Limb (tissue), 2 donors: Measurements from ENCODE around the gene NUDT2.
"Not testable (repeated sequence)": the region's sequence is repeated elsewhere in the genome, so short reads cannot be mapped to it uniquely, and the experiment has no call there.

Experiments
- DNase-seq, 2 donors: peaks; one replicate each; pipeline ENCODE4 v3.0.0-alpha.2; 2016; ENCODE audit errors: extremely low spot score in 2 of 2

The NUDT2 gene

DNA sequence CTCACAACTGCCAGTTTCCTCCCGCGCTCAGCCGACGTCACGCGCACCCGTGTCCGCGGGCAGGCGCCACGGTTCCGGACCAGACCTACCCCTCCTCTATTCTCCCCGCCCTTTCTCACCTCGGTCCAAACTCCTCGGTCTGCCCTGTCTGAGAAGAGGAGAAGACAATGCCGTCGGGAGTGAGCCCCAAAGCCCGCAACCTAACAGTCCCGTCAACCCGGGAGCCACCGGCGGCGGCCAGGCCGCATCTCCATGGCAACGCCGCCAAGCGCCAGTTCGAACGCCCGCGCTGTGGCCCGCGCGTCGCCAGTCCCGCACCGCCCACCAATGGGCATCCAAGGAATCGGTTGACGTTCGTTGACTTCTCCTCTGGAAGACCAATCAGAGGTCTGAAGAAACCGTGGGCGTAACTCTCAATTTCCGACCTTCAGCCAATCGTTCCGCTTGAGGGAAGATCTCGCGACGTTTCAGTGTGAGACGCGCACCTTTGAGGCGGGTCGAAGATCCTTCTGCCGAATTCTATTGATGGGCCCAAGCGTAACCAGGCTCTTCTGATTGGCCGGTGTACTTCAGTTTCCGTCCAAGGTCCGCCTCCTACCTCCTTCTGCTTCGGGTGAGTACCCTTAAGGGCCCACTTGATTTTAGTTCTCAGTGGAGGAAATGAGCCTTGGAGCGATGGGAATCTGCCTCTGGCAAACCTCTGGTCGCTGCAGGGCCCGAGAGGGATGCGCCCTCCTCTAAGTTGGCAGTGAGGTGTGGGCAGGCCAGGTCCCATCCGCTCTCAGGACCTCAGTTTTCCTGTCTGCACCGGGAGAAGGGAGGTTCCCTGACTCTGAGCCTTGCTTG is at the start of gene NUDT2, which contains the start of gene KIF24:
Gene NUDT2 (plus strand): TSS at position 583 of the 846 bp plus-strand sequence. CDS start 9,471 bp downstream, outside the sequence.
Gene KIF24 (minus strand): TSS at position 282 of the 846 bp plus-strand sequence. CDS start 17,922 bp downstream, outside the sequence.
- peak; percentile 95 to 100 for DNase-seq

DNA sequence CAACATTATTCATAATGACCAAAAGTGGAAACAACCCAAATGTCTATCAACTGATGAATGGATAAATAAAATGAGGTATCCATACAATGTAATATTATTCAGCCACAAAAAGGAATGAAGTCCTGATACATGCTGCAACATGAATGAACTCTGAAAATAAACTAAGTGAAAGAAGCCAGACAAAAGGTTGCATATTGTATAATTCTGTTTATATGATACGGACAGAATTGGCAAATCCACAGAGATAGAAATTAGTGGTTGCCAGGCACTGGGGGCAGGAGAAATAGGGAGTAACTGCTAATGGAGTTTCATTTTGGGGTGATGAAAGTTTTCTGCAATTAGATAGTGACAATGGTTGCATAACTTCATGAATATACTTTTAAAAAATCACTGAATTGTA is 47.3 kb upstream of the NUDT2 start:
- no peak for DNase-seq

DNA sequence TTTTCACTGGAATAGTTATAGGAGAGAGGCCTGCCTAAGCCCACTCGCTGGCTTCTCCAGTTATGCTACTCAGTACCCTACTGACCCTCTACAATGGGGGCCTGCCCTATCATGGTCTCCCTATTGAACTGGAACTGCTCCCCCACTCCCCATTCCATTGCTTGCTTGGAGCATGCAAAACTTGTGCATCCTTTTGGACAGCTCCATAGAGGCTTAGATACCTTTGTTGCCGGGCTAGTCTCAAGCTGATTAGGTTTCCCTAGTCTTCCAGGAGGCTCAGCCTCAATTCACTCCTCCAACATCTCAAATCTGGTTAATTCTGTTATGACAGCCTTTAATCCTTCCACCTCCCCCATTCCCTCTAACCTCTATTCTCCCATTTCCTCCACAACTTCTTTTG is 40.2 kb upstream of the NUDT2 start:
- DNase-seq: no peak

DNA sequence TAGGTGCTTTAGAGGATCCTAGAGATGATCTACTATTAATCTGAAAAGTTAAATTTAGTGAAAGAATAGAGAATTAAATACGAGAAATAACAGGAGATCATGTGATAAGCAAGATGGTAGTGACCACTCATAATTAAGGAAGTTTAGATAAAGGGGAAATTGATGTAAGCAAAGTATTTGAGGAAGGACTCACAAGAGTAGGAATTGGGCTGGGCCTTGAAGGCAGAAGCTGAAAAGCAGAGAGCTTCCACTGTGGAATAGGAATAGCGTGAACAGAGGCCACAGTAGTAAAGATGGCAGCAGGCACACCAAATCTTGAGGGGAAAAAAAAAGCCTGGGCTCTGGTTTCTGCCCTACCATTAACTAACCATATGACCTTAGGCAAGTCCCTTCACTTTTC is 38.3 kb upstream of the NUDT2 start:
- no peak for DNase-seq

DNA sequence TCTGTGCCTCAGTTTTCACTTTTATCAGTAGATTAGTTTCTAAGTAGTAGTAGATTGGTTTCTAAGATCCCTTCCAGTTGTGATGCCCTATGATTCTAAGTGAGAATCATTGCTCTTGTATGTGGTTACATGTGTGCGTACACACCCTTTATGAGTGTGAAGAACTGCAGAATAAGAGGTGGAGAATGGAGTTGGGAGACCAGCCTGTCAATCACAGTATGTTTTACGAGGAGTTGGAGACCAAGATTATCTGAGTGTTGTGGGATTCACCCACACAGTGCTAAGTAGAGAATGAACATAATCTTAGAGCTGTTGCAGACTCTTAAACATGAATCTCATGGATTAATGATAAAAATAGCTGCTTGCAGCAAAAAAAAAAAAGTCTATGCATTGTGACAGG is 37.9 kb upstream of the NUDT2 start:
- DNase-seq: no peak

DNA sequence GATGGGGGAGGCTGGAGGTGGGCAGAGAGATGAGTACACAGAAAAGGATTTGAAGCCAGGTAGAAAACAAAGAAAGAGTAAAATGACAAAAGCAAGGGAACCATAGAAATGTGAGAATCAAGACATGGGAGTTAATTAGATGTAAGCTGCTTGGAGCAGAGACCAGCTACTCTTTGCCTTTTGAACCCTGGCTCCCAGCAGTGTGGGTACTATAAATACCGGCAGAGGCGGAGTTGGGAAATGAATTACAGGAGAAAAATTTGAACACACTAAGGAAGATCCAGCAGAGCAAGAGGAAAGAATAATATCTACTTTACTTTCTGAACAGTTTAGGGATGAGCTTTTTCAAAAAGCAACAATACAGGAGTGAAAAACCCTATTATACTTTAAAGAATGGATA is 36.8 kb upstream of the NUDT2 start:
- DNase-seq: no peak

DNA sequence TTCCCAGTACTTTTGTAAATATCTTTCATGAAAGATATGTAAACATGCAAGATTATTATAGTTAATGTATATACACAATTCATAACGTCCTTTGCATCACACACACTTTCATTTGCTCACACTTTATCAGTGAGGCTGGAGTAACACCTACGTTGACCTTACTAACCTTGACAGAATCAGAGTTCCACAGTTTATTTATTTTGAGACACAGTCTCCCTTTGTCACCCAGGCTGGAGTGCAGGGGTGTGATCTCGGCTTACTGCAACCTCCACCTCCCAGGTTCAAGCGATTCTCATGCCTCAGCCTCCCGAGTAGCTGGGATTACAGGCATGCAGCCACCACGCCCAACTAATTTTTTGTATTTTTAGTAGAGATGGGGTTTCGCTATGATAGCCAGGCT is 28.3 kb upstream of the NUDT2 start:
- DNase-seq: not testable (repeated sequence)

DNA sequence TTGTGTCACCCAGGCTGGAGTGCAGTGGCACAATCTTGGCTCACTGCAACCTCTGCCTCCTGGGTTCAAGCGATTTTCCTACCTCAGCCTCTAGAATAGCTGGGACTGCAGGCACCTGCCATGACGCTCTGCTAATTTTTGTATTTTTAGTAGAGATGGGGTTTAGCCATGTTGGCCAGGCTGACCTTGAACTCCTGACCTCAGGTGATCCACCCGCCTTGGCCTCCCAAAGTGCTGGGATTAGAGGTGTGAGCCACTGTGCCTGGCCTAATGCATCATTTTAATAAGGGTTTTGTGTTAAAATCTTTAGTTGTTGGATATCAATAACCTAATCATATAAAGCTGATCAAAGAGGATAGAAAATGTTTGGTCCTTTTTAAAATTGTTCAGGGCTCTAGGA is 21.1 kb upstream of the NUDT2 start:
- not testable (repeated sequence) for DNase-seq

DNA sequence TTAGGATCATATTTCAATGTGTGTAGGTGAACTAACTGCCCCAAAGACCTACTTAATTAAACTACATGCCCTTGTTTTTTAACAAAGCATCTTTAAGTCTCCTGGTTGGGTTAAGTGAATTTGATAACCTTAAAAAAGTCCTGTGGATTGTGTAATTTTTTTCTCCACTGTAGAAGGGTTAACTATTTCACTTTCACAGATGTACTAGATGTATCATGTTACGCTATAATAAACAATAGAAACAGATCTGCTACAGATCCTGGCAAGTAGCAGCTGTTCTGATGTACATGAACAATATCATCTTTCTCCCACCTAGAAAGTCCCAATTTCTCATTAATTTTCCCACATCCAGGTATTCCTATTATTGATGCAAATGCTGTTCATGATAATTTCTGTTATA is 19.2 kb upstream of the NUDT2 start:
- DNase-seq: no peak

DNA sequence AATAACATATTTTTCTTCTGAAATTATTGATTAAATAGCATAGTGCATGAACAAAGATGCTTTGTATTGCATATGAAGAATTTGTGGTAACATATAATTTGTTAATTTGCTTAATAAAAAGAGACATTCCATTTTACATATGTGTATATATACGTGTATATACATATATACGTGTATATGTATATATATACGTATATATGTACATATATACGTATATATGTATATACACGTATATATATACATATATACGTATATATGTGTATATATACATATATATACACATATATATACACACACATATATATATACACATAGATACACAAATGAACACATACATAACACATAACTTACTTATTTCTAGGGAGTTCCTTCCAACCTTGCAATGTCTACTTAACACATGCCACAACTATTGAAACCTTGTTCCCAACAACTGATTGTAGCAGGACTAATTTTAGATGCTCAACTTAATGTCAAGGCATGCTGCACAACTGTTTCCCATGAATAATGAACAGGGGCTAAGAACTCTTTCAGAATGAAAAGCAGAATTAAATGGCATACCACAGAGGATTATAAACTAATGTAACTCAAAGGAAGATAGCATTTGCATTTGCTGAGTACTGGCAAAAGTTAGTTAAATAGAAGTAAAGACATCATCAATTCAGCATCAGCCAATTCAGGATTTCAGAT is 17.7 kb upstream of the NUDT2 start:
- no peak for DNase-seq

DNA sequence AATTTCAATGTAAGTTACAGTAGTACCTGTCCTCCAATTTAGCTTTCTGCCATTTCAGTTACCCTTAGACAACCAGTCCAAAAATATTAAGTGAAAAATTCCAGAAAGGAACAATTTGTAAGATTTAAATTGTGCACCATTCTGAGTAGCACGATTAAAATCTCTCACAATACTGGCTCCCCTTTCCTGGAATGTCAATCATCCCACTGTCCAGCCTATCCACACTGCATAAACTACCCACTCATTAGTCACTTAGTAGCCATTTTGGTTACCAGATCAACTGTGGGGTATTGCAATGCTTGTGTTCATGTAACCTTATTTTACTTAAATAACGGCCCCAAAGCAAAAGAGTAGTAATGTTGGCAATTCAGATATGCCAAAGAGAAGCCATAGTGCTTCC is 11.9 kb upstream of the NUDT2 start:
- no peak for DNase-seq

DNA sequence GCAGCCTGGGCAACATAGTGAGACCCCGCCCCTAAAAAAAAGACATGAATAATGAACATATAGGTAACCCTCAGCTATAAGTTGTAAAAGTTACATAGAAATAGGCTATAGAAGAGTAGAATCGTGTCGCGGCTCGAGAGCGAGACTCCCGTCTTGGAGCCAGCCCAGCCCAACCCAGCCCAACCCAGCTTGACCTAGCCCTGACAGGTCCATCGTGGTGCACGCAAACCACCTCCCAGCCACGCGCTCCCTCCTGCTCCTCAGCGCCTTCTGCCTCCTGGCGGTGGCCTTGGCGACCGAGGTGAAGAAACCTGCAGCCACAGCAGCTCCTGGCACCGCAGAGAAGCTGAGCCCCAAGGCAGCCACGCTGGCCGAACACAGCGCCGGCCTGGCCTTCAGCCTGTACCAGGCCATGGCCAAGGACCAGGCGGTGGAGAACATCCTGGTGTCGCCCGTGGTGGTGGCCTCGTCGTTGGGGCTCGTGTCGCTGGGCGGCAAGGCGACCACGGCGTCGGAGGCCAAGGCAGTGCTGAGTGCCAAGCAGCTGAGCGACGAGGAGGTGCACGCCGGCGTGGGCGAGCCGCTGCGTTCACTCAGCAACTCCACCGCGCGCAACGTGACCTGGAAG is 11.1 kb upstream of the NUDT2 start:
- no peak for DNase-seq

DNA sequence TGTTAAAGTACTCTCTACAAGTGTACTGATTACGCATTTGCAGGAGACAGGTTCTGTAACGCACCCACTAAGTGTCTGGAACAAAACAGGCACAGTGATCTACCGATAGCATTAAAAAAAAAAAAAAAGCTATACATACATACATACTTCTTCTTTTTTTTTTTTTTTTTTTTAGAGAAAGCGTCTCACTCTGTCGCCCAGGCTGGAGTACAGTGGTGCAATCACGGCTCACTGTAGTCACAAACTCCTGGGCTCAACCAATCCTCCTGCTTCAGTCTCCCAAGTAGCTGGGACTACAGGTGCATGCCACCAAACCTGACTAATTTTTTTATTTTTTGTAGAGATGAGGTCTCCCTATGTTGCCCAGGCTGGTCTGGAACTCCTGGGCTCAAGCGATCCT is 7.9 kb upstream of the NUDT2 start:
- no peak for DNase-seq

DNA sequence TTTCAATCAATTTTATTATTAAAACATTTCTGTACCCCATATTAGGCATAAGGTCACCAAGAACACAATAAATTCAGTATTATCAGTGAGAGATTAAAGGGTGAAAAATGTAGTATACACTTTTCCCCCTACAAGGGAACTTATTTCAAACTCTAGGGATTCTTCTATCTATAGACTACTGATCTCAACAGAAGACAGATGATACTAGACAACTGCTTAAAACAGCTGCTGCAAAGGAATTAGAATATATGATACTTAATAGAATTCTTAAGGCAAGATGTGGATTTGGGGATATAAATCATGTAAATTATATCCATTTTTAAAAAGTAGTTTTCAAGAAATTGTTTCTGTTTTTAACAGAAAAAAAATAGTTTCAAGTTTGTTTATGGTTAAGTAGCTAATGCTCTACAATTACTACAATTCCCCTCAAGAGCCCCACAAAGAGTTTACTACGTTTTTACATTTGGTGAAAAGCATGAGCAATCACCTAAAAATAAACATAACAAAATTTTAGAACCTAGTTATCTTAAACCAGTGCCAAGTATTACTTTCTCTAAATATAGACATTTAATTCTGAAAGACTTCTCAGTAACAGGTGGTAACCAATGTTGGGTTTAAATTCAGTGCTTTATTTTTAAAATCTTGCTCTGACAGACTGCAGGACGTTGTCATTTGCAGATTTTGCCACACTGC is 6.3 kb upstream of the NUDT2 start:
- DNase-seq: no peak

DNA sequence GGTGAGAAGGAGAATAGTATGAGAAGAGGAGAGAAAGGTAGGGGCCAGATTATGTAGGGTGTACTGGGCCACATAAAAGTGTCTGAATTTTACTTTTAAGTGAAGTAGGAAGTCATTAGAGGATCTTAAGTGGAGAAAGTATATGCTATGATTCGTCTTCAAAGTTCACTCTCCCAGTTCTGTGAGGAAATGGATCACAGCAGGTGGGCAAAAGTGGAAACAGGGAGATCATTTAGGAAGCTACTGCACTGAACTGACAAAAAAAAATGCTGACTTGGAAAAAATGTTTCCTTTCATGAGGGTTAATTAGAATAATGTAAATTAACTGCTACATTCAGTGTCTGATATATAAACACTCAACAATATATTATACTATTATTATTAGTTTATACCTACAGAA is 2.7 kb upstream of the NUDT2 start:
- no peak for DNase-seq

DNA sequence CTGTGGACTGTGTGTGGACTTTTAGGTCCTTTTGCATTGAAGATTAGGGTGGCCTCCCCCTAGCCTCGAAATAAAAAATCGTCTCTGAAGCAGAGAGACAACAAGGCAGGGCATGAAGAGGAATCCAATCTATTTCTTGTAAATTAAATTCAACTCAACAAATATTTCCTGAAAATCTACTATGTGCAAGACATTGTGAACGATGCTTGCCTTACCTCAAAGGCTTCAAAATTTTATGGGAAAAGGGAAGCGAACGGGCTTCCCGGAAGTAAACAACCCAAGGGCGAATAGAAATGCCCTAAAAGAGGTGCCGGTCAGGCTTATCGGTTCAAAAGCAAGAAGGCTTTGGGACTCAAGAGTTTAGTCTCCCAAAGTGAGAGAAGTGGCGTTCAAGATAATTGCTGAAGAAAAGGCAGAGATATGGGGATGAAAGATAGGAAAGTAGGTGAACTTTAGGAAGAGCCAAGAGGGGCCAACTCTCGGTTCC is 826 bp upstream of the NUDT2 start:
- no peak for DNase-seq

DNA sequence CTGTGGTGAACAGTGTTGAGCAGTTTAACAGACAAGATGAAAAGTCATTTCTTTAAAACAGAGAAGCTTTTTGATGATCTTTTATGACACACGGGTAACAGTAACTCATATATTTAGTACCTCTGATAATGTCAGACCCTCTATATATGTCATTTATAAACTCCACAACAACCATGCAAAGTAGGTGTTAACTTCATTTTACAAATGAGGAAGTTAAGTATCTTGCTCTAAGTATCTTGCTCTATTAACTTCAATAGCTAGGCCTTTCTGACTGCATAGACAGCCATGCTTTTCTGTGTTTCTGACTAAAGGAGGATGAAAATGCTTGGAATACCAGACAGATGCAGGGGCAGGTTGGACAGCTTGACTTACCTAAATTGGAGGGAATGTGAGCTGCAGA is 1.8 kb downstream of the NUDT2 start:
- no peak for DNase-seq

DNA sequence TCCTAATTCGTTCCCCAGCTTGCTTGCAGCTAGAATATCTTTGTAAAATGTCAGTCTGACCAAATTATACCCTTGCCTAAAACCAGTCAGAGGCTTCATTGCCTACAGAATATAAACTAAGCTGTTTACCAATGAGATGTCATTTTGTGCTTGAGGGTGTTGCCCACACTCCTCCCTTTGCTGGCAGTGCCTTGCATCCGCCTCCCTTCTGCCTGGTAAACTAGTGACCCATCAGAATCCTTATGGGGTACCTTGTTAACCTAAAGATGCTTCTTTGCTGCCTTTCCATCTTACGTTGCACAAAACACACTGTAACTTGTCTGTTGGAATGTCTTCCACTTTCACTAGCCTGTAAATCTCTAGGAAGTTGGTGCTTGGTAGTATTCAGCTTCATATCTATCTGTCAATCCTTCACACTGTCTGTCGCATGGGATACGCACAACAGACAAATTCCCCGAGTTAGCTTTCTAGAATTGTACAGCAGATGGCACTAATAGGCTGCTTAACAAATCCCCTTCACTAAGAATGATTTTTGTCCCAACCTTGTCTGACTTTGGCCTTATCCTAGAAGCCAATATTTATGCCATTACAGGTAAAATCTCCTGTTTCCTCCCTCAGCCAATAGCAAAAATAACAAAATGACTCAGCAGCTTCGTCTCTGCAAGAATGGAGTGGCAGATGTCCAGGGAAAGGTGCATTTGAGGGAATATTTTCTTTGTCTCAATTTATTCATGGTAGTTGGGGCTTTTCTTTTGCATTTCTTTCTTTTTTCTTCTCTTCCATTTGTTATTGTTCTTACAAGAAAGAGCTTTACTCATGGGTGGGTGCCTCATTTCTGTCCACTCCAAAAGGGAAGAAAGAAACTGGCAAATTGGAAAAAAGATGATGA is 3.0 kb downstream of the NUDT2 start:
- peak in 1 of 2 donors; percentile 70 for DNase-seq

DNA sequence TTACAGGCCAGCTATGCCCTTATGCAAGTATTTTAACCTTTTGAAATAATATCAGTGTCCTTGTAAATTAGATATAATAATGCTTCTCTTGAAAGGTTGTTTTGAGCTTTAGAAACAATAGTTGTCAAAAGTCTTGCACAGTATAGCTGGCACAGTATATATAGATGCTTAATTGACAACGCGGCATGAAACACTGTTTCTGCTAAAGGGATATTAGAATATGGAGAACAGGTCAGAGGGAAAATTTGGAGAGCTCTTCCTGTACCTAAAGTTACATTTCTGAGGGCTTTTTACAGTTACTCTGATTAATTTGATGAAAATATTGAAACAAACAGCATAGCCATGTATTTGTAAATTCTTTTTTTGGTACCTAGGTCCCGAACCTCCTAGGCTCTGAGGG is 4.5 kb downstream of the NUDT2 start:
- DNase-seq: no peak

DNA sequence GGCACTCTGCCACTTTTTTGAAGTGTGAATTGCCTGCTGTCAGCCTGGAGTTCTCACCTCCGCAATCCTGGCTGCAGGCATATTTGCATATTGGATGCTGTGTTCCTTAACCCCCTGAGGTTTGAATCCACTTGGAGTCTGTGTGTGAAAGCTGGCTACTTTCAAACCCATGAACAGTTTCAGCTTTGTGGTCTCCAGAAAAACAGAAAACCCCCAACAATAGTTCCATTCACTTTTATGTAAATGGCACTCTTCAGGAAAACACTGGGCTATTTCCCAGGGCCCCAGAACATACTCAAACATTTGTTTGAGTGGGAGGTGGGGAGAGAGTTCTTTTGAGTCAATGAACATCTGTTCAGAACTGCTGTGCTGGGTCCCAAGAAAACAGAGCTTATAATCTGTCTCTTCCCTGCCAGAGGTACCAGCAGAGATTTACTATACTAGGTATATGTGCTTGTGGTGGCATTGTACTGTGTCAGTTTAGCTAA is 5.0 kb downstream of the NUDT2 start:
- peak in 1 of 2 donors; percentile 45 for DNase-seq
